ENCODE measurements around the gene ZNF521. TPM values are rescaled to one million over a fixed set of nuclear protein-coding genes. Genes with fewer than 3 reads are reported as not detected.

ZNF521 gene
- total RNA-seq, 3 donors from 2014 or later: 3.2 to 11.6 (median 7.9) TPM

DNA sequence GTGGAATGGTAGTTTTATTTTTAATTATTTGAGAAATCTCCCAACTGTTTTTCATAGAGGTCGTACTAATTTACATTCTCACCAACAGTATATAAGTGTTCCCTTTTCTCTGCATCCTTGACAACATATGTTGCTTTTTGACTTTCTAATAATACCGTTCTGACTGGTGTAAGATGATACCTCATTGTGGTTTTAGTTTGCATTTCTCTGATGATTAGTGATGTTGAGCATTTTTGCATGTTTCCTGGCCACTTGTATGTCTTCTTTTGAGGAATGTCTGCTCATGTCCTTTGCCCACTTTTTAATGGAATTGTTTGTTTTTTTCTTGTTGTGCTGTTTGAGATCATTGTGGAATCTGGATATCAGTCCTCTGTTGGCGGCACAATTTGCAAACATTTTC is 242.5 kb downstream of the ZNF521 start:
- Histone ChIP-seq H3K4me3 (no peak overlapping the region), H3K36me3 (ENCODE audit: low read depth) (no peaks in the 10 kb centered on the region), H3K4me1 (ENCODE audit: low read depth) (no peaks in the 10 kb centered on the region), H3K9me3 (no peaks in the 10 kb centered on the region)
- DNase-seq: no peak
- intact Hi-C loops (cut with DNase I, micrococcal nuclease): no loop called here
- TF ChIP-seq, protein P1, sequence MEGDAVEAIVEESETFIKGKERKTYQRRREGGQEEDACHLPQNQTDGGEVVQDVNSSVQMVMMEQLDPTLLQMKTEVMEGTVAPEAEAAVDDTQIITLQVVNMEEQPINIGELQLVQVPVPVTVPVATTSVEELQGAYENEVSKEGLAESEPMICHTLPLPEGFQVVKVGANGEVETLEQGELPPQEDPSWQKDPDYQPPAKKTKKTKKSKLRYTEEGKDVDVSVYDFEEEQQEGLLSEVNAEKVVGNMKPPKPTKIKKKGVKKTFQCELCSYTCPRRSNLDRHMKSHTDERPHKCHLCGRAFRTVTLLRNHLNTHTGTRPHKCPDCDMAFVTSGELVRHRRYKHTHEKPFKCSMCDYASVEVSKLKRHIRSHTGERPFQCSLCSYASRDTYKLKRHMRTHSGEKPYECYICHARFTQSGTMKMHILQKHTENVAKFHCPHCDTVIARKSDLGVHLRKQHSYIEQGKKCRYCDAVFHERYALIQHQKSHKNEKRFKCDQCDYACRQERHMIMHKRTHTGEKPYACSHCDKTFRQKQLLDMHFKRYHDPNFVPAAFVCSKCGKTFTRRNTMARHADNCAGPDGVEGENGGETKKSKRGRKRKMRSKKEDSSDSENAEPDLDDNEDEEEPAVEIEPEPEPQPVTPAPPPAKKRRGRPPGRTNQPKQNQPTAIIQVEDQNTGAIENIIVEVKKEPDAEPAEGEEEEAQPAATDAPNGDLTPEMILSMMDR (IDR thresholded peaks at IDR 0.05): no peak
- ATAC-seq: no peak

DNA sequence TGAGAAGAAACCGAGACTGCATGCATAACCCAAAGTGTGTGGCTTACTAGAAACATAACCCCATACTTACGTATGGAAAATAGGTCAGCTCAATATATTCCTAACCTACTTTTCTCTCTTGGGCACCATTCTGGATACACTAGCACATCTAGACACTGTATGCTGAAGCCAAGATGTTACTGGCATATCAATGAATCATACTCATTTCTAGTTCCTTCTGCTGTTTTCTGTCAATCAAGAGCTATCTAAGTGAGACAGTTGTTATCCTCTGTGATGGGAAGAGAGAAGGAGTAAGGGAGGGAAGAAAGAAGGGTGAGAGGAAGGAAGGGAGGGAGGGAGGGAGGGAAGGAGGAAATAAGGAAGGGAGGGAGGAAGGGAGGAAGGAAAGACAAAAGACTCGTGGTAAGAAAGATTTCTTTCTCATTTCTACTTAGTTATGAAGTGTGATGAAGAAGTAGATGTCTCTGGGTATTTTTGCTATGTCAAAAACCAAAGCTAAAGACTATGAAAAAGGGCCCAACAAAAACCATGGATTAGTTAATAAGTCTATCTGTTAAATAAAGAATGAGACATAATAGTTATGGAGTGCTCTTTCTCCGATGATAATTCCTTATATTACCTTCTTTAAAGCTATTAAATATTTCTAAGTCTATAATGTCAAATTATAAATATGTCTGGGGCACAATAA is 248.4 kb downstream of the ZNF521 start:
- Histone ChIP-seq H3K9me3 (no peaks in the 10 kb centered on the region), H3K4me3 (no peak overlapping the region), H3K36me3 (ENCODE audit: low read depth) (no peaks in the 10 kb centered on the region), H3K4me1 (ENCODE audit: low read depth) (no peaks in the 10 kb centered on the region)
- no peak for DNase-seq
- TF ChIP-seq, protein P1 (IDR thresholded peaks at IDR 0.05): no peak
- intact Hi-C loops (cut with DNase I, micrococcal nuclease): no loop called here
- no peak for ATAC-seq

DNA sequence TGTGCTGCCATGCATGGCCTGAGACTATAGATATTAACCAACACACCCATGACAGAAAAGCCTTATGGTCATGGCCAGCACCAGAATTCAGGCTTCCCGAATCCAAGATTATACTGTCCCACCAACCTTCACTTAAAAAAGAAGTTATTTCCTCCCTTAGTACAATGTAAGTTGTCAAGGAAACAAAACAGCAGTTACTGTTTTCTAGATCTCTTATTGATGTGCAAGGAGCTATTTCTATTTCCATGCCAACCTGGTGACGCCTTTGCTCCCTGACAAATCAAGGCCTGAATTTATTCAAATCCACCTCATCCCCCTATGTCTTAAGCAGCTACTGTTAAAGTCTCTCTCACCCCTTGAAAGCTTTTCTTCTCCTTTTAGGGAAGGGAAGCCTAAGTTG is 249.3 kb downstream of the ZNF521 start:
- Histone ChIP-seq H3K9me3 (no peaks in the 10 kb centered on the region), H3K4me1 (ENCODE audit: low read depth) (no peaks in the 10 kb centered on the region), H3K4me3 (no peak overlapping the region), H3K36me3 (ENCODE audit: low read depth) (no peaks in the 10 kb centered on the region)
- no peak for DNase-seq
- no peak for ATAC-seq
- intact Hi-C loops (cut with DNase I, micrococcal nuclease): no loop called here
- TF ChIP-seq, protein P1 (IDR thresholded peaks at IDR 0.05): no peak

DNA sequence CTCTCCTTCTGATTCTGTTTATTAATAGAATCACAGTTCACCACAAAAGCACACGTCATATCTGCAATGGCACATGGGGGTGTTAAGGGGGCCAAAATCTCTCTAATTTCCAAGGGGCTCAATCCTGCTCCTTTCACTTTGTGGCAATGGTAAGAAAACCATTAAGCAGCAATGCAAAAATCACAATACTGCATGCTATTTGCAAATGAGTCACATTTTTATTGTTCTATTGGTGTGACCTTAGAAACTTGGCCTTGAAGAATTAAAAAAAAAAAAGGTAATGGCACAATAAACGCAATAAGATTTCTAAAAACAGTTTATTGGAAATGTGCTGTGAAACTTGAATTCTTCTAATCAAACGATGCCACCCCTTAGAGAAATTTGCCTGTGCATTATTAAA is 251.5 kb downstream of the ZNF521 start:
- Histone ChIP-seq H3K36me3 (ENCODE audit: low read depth) (no peaks in the 10 kb centered on the region), H3K4me1 (ENCODE audit: low read depth) (no peaks in the 10 kb centered on the region), H3K4me3 (no peak overlapping the region), H3K9me3 (no peaks in the 10 kb centered on the region)
- intact Hi-C loops (cut with DNase I, micrococcal nuclease): no loop called here
- no peak for DNase-seq
- ATAC-seq: no peak
- TF ChIP-seq, protein P1 (IDR thresholded peaks at IDR 0.05): no peak

DNA sequence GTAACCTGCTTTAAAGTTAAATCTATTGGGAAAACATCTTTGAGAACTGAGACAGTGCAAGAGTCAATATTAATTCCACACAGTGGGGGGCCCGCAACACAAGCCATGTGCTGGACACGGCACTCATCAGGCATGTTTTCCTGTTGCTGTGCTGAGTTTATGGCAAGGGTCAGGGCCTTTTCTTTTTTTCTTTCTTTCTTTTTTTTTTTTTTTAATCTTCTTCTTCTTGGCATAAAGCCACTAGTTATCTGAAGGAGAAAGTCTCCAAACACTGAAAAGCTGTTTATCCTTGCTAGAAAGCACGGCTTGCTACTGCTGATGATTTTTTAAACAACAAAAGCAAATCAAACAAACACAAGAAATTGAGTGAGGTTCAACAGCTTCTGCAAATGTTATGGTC is 252.1 kb downstream of the ZNF521 start:
- DNase-seq (no peak), ATAC-seq (no peak)
- intact Hi-C loops (cut with DNase I, micrococcal nuclease): no loop called here
- no peaks in the 10 kb centered on the region for H3K36me3 ChIP-seq (ENCODE audit: low read depth)
- H3K9me3 ChIP-seq: no peaks in the 10 kb centered on the region
- no peaks in the 10 kb centered on the region for H3K4me1 ChIP-seq (ENCODE audit: low read depth)
- H3K4me3 ChIP-seq: no peak overlapping the region
- TF ChIP-seq, protein P1 (IDR thresholded peaks at IDR 0.05): no peak
